Measurements from ENCODE around the gene TP53BP2. TPM values are rescaled to one million over a fixed set of nuclear protein-coding genes. Genes with fewer than 3 reads are reported as not detected.

TP53BP2 gene
- polyA plus RNA-seq, 1 experiment: 48.1 TPM

GRCh38 chr1:223771814-223772770, 73.7 kb downstream of the TP53BP2 start:
- DNase-seq (ENCODE audit: low read depth, low spot score): peak; percentile 63
- Histone ChIP-seq H3K27me3 (ENCODE audit: control insufficient read depth, insufficient read depth, low read length) (no peaks in the 10 kb centered on the region), H3K27ac (ENCODE audit: low read depth, low read length) (peak overlapping the region; percentile 84), H3K4me3 (ENCODE audit: low read depth, low read length) (no peak overlapping the region; the same call in 1 of the 2 replicates), H3K9me3 (ENCODE audit: control insufficient read depth, insufficient read depth, low read length) (no peaks in the 10 kb centered on the region)
- CTCF ChIA-PET: interaction anchor here (0.5 to 1.5 kb wide), 8 partner anchors 9 to 136 kb away, joined by 3 to 5 read pairs (median 4); no protein-coding TSS in a partner anchor
- TF ChIP-seq CTCF (IDR thresholded peaks at IDR 0.05; ENCODE audit: low read depth, low read length): no peak
- POLR2A ChIA-PET: interaction anchor here (0.8 to 1.9 kb wide), 5 partner anchors 53 to 73 kb away, joined by 3 to 6 read pairs (median 4); partner anchors contain the start of gene TP53BP2

DNA sequence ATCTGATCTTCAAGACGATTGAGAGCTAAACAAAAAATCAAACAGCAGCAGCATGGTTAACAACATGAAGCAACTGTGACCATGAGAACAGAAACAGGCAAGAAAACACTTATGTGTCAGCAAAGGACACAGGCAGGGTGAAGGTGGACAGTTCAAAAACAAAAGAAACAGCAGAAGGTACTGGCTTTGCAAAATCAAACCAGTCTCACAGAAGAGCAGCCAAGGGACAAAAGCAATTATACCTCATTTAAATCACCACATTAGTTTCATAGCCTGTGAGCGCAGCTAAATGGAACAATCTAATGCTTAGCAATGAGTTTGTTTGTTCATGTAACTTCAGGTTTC, 74.3 kb downstream of the TP53BP2 start:
- ChIA-PET CTCF (interaction anchor here (0.5 to 1.5 kb wide), 4 partner anchors 9 to 76 kb away, joined by 3 to 5 read pairs (median 4); no protein-coding TSS in a partner anchor), POLR2A (interaction anchor here (0.7 to 1.9 kb wide), 5 partner anchors 52 to 70 kb away, joined by 3 to 6 read pairs (median 4); no protein-coding TSS in a partner anchor)
- Histone ChIP-seq H3K4me3 (ENCODE audit: low read depth, low read length) (no peak overlapping the region; the same call in 1 of the 2 replicates), H3K9me3 (ENCODE audit: control insufficient read depth, insufficient read depth, low read length) (no peaks in the 10 kb centered on the region), H3K27ac (ENCODE audit: low read depth, low read length) (peak overlapping the region; percentile 84), H3K27me3 (ENCODE audit: control insufficient read depth, insufficient read depth, low read length) (no peaks in the 10 kb centered on the region)
- TF ChIP-seq CTCF (IDR thresholded peaks at IDR 0.05; ENCODE audit: low read depth, low read length): no peak
- DNase-seq (ENCODE audit: low read depth, low spot score): no peak

DNA sequence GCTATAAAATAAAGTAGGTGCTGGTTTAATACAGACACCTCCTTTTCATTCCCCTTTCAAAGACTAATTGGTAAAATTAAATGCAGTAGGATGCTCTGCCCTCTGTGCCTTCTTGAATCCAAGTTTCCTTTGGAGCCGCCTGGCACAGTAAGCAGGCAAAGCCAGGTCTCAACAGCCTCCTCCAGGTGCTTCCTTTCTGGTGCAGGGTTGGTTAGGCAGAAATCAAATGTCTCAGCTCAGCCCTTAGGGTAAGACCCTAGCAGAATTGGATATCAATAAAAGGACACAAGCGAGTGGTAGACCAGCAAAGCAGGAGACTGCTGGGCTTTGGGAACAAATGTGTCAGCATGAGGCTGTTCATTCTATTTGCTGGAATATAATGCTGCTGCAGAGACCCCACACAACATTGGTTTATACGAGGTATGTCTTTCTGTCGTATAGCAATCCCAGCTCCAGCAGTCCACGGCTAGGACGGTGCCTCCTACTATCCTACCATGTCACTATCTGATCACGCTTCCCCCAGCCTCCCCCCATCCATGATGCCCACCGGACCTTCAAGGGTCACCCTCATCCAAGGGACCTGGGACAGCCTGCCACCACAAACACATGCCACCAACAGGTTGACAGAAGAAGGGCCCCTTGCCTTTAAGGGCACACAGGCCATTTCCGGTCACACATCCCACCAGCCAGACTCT, 75.0 kb downstream of the TP53BP2 start:
- DNase-seq (ENCODE audit: low read depth, low spot score): no peak
- Histone ChIP-seq H3K27ac (ENCODE audit: low read depth, low read length) (peak overlapping the region; percentile 84), H3K9me3 (ENCODE audit: control insufficient read depth, insufficient read depth, low read length) (no peaks in the 10 kb centered on the region), H3K27me3 (ENCODE audit: control insufficient read depth, insufficient read depth, low read length) (no peaks in the 10 kb centered on the region), H3K4me3 (ENCODE audit: low read depth, low read length) (no peak overlapping the region)
- ChIA-PET CTCF (interaction anchor here (0.7 to 1.2 kb wide), 3 partner anchors 21 to 72 kb away, joined by 3 to 9 read pairs (median 5); no protein-coding TSS in a partner anchor), POLR2A (interaction anchor here (0.7 to 1.9 kb wide), 2 partner anchors 55 to 69 kb away, joined by 3 to 6 read pairs; no protein-coding TSS in a partner anchor)
- no peak for TF ChIP-seq CTCF (IDR thresholded peaks at IDR 0.05; ENCODE audit: low read depth, low read length)

- ChIA-PET CTCF (interaction anchor here (1.4 kb wide), 1 partner anchor 16 kb away, joined by 6 read pairs; no protein-coding TSS in a partner anchor), POLR2A (no interaction called here)
Measured at GRCh38 chr1:223765719-223766340, 79.9 kb downstream of the TP53BP2 start.

More at GRCh38 chr1:223765719-223766340, 79.9 kb downstream of the TP53BP2 start:
- peak overlapping the region; percentile 2 for H3K27ac ChIP-seq (ENCODE audit: low read depth, low read length)
- no peak for DNase-seq (ENCODE audit: low read depth, low spot score)
- no peak for TF ChIP-seq CTCF (IDR thresholded peaks at IDR 0.05; ENCODE audit: low read depth, low read length)
- no peaks in the 10 kb centered on the region for H3K9me3 ChIP-seq (ENCODE audit: control insufficient read depth, insufficient read depth, low read length)
- H3K27me3 ChIP-seq (ENCODE audit: control insufficient read depth, insufficient read depth, low read length): no peaks in the 10 kb centered on the region
- H3K4me3 ChIP-seq (ENCODE audit: low read depth, low read length): no peak overlapping the region
